Suprapubic skin (tissue), 4 donors: ENCODE data around the gene DNAJB5. TPM values are rescaled to one million over a fixed set of nuclear protein-coding genes. Genes with fewer than 3 reads are reported as not detected.
"Not testable (repeated sequence)": the region's sequence is repeated elsewhere in the genome, so short reads cannot be mapped to it uniquely, and the experiment has no call there.

Source experiments
- DNase-seq, 2 donors: peaks; one replicate each; pipeline ENCODE4 v3.0.0-alpha.2; 2019; ENCODE audit warnings: low spot score in 2 of 2
- H3K27ac ChIP-seq: fragments of 200-600 bp; sonication (generic); one replicate; pipeline ENCODE4 v1.5.1; 2019
- H3K27me3 ChIP-seq: fragments of 200-600 bp; sonication (generic); one replicate; pipeline ENCODE4 v1.5.1; 2019
- H3K36me3 ChIP-seq: fragments of 200-600 bp; sonication (generic); one replicate; pipeline ENCODE4 v1.5.1; 2019
- H3K4me1 ChIP-seq: fragments of 200-600 bp; sonication (generic); one replicate; pipeline ENCODE4 v1.5.1; 2019
- H3K4me3 ChIP-seq: fragments of 200-600 bp; sonication (generic); one replicate; pipeline ENCODE4 v1.5.1; 2019; ENCODE audit warnings: mild to moderate bottlenecking
- H3K9me3 ChIP-seq: fragments of 200-600 bp; sonication (generic); one replicate; pipeline ENCODE4 v1.5.1; 2019
- EP300 ChIP-seq: sonication (generic); formaldehyde crosslinking; IDR thresholded peaks from one replicate; pipeline ENCODE4 v1.6.1; 2017; ENCODE audit warnings: antibody characterized with exemption
- POLR2A ChIP-seq, 2 donors: fragments of 450-650 bp; IDR thresholded peaks; one replicate each; pipeline ENCODE4 v1.6.1; 2017; ENCODE audit warnings: antibody characterized with exemption in 2 of 2, mild to moderate bottlenecking in 2 of 2, moderate library complexity in 2 of 2
- POLR2AphosphoS5 ChIP-seq, 3 donors: sonication (generic); formaldehyde crosslinking; IDR thresholded peaks; one replicate each; pipeline ENCODE4 v1.6.1; 2017; ENCODE audit warnings: antibody characterized with exemption in 3 of 3
- WGBS: methylation state at CpG from one replicate; pipeline ENCODE4 v1.1.5; 2018; 5-methylcytosine and 5-hydroxymethylcytosine counted together
- total RNA-seq, 4 donors: library from RNA; depleted of rRNA; stranded (reverse); fragments of >200 nt; gene quantifications; one replicate each; pipeline ENCODE4 v1.1.0, GENCODE V29; 2016
- TF ChIP-seq, protein P1 (sequence below), 2 donors: fragments of 200-600 bp in 1 of 2; fragments of 450-650 bp in 1 of 2; sonication (generic) in 1 of 2; IDR thresholded peaks; one replicate each; pipeline ENCODE4 v1.5.1; 2016 to 2019; ENCODE audit warnings: antibody characterized with exemption in 2 of 2, mild to moderate bottlenecking in 1 of 2, moderate library complexity in 1 of 2

The DNAJB5 gene
- total RNA-seq: 1 to 10 TPM in 3 of 4 donors, under 1 TPM in 1; 0.98 to 4.7 (median 1.6) TPM

DNA sequence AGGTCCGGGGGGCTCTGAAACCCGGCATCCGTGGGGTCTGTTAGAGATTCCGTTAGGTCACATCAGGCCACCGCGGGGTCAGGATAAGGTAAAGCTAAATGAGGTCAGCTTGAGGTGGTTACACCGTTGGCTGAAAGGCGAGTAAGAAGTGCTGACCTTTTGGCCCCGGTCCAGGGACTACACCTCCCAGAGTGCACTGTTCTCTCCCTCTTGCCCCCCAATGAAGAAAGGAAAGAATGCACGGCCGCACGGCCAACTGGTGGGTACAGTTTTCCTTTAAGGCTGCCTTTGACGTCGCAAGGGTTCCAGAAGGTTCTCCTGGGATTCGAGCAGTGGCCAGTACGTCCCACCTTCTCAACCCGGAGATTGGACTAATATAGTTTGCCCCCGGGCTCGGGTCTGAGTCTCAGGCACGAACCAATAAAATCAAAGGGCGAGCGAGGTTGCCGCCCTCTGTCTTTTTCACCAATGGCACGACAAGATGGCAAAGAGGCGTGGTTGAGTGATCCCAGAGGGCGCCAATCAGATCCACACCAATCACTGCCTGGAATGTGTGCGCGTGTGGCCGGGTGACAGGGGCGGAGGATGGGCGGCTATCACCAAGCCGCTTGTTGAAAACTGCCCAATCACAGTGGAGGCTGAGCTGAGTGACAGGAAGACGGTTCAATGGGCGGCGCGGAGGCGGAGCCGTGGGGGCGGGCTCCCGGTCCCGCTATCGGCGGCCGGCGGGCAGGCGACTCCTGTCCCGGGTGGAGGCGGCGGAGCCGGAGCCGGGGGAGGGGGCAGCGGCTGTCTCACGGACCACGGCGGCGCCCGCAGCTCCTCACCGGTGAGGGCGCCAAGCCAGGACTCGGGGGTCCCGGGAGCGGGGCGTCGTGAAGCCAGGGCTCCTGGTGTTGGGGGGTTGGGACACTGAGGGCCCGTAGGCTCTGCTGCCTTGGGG is at the start of gene DNAJB5:
Gene DNAJB5 (plus strand): TSS at position 743 of the 943 bp plus-strand sequence. CDS start 886 bp downstream, outside the sequence.
- H3K9me3 ChIP-seq: no peaks in the 10 kb centered on the region
- H3K4me3 ChIP-seq: peak within 1 kb of the TSS; percentile 80
- H3K27ac ChIP-seq: peak within 1 kb of the TSS; percentile 83
- TF ChIP-seq POLR2AphosphoS5 (IDR thresholded peaks at IDR 0.05) (peak in 1 of 3 donors; percentile 26), POLR2A (IDR thresholded peaks at IDR 0.05) (peak; percentile 60 to 63)
- TF ChIP-seq, protein P1, sequence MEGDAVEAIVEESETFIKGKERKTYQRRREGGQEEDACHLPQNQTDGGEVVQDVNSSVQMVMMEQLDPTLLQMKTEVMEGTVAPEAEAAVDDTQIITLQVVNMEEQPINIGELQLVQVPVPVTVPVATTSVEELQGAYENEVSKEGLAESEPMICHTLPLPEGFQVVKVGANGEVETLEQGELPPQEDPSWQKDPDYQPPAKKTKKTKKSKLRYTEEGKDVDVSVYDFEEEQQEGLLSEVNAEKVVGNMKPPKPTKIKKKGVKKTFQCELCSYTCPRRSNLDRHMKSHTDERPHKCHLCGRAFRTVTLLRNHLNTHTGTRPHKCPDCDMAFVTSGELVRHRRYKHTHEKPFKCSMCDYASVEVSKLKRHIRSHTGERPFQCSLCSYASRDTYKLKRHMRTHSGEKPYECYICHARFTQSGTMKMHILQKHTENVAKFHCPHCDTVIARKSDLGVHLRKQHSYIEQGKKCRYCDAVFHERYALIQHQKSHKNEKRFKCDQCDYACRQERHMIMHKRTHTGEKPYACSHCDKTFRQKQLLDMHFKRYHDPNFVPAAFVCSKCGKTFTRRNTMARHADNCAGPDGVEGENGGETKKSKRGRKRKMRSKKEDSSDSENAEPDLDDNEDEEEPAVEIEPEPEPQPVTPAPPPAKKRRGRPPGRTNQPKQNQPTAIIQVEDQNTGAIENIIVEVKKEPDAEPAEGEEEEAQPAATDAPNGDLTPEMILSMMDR (IDR thresholded peaks at IDR 0.05): no peak
- WGBS: 0% methylated on average over 22 of the region's 65 CpGs
- no peaks in the 10 kb centered on the region for H3K27me3 ChIP-seq
- no peaks in the 10 kb centered on the region for H3K36me3 ChIP-seq
- peaks cover 67% of the 10 kb centered on the region for H3K4me1 ChIP-seq
- peak; percentile 99 for DNase-seq

DNA sequence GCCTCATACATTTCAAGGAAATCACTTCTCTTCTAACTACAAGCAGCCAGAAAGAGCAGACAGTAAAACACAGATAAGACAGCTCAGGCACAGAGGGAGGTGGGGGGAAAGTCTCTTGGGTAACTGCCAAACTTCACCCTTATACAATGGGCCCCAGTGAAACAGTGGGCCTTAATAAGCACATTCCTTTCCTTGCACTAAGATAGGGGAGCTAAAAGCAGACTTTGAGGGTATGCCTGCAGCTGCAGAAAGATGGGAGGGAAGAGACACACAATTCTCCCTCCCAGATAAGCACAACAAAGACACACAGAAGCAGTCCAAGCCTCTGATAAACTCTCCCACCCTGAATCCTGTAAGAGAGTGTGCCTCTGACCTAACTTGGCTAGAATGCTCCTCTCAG is 49.6 kb upstream of the DNAJB5 start:
- H3K4me1 ChIP-seq, DNase-seq, H3K9me3 ChIP-seq, H3K36me3 ChIP-seq, H3K27ac ChIP-seq, H3K27me3 ChIP-seq, H3K4me3 ChIP-seq: not testable (repeated sequence)

DNA sequence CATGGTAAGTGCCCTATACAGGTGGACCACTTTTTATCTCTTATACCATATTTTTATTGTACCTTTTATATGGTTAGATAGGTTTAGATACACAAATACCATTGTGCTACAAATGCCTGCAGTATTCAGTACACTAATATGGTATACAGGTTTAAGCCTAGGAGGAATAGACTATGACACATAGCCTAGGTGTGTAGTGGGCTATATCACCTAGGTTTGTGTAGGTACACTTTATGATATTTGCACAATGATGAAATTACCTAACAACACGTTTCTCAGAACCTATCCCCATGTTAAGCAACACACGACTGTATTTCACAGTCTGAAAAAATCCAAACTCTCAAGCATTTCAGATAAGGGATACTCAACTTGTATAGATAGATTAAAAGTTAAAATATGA is 41.1 kb upstream of the DNAJB5 start:
- Histone ChIP-seq H3K27me3 (no peaks in the 10 kb centered on the region), H3K9me3 (no peaks in the 10 kb centered on the region), H3K4me1 (no peaks in the 10 kb centered on the region), H3K27ac (no peak overlapping the region), H3K4me3 (no peak overlapping the region), H3K36me3 (no peaks in the 10 kb centered on the region)
- TF ChIP-seq POLR2A (IDR thresholded peaks at IDR 0.05) (no peak), EP300 (no peak), POLR2AphosphoS5 (IDR thresholded peaks at IDR 0.05) (no peak)
- TF ChIP-seq, protein P1 (IDR thresholded peaks at IDR 0.05): no peak
- no peak for DNase-seq
- WGBS: 78% methylated on average over 2 of the region's 2 CpGs

DNA sequence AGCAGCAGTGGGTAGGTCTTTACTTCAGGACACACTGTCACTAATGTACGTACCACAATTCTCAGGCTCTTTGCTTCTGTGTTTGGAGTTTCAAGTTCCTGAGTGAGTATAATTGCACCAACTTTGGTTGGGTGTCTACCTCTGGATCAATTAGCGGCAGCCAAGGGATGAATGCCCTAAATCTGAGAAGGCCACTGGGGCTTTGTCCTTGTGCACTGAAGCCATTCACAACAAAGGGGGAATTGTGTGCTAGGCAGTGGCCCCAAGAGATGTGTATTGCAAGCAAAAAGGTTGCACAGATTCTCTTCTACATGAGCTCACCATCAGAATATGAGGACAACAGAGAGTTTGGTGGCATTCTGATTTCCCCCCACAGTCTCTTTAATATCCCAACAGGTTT is 35.3 kb upstream of the DNAJB5 start:
- TF ChIP-seq POLR2A (IDR thresholded peaks at IDR 0.05) (no peak), POLR2AphosphoS5 (IDR thresholded peaks at IDR 0.05) (no peak), EP300 (no peak)
- TF ChIP-seq, protein P1 (IDR thresholded peaks at IDR 0.05): no peak
- Histone ChIP-seq H3K36me3 (no peaks in the 10 kb centered on the region), H3K27ac (no peak overlapping the region), H3K4me1 (peaks cover 11% of the 10 kb centered on the region), H3K9me3 (no peaks in the 10 kb centered on the region), H3K27me3 (peaks cover 18% of the 10 kb centered on the region), H3K4me3 (no peak overlapping the region)
- DNase-seq: no peak
- WGBS: 89% methylated on average over 2 of the region's 2 CpGs

DNA sequence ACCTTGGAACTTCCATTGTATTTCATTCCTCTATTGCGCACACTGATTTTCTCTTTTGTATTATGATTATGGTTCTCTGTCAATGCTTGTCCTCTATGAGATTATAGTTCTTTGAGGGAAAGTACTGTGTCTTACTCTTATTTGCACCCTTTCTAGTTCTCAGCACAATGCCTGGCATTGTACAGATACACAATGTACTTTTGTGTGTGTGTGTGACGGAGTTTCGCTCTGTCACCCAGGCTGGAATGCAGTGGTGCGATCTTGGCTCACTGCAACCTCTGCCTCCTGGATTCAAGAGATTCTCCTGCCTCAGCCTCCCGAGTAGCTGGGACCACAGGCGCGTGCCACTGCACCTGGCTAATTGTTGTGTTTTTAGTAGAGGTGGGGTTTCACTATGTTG is 33.5 kb upstream of the DNAJB5 start:
- H3K4me3 ChIP-seq, DNase-seq, H3K27ac ChIP-seq, H3K9me3 ChIP-seq, H3K36me3 ChIP-seq: not testable (repeated sequence)
- H3K4me1 ChIP-seq: peaks cover 11% of the 10 kb centered on the region
- peaks cover 26% of the 10 kb centered on the region for H3K27me3 ChIP-seq
- WGBS: 85% methylated on average over 7 of the region's 7 CpGs

DNA sequence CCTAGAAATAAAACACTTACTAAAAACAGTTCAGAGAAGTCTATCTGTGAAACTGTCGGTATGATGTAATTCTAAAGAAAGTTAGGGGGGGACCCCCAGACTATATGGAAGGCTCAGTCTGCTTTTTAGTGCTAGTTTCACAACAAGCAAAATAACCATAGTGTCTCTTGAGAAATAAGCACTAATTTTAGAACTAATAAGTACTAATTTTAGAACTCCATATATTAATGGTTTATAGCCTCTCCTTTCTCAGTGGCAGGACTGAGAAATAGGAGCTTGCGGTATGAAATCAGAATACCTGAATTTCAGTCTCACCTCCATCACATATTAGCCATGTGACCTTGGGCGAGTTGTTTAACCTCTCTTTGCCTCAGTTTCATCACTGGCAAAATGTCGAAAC is 32.9 kb upstream of the DNAJB5 start:
- Histone ChIP-seq H3K4me3 (no peak overlapping the region), H3K9me3 (no peaks in the 10 kb centered on the region), H3K4me1 (peaks cover 11% of the 10 kb centered on the region), H3K27me3 (peaks cover 26% of the 10 kb centered on the region), H3K27ac (no peak overlapping the region), H3K36me3 (no peaks in the 10 kb centered on the region)
- WGBS: 68% methylated on average over 4 of the region's 4 CpGs
- DNase-seq: no peak
- no peak for TF ChIP-seq POLR2A (IDR thresholded peaks at IDR 0.05)
- TF ChIP-seq, protein P1 (IDR thresholded peaks at IDR 0.05): no peak
- TF ChIP-seq EP300: no peak
- TF ChIP-seq POLR2AphosphoS5 (IDR thresholded peaks at IDR 0.05): no peak
